Measurements from ENCODE around the gene FOLR2.
A peak's percentile ranks its signal among the peaks of the same experiment; 100 is the strongest.
"Not testable (repeated sequence)": the region's sequence is repeated elsewhere in the genome, so short reads cannot be mapped to it uniquely, and the experiment has no call there.

FOLR2 gene

DNA sequence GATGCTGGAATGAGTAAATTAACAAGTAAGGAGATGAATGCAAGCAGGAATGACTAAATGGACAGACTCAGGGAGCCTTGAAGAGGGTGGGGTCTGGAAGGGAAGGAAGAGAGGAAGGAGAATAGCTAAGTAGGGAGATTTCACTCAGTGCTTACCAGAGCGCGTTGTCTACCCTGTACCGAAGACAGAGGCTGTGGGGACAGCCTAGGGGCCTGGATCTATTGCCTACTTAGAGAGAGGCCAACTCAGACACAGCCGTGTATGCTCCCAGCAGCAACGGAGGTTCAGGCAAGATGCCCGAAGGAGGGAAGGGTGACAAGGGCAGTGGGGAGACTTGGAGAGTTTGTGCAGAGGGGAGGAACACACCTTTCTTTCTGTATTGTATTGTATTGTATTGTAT, at the start of gene FOLR2:
TSS of gene FOLR2 (plus strand) at position 157 of the 400 bp plus-strand sequence. CDS start 1,791 bp downstream, outside the sequence.
- peaks cover 15% of the 10 kb centered on the region; the same call in 1 of the 2 replicates for H3K27me3 ChIP-seq (ENCODE audit: low read depth, low read length)
- no peak within 1 kb of the TSS for H3K9ac ChIP-seq (ENCODE audit: low read length)
- H3K27ac ChIP-seq (ENCODE audit: low read length), result no peak within 1 kb of the TSS
- no peaks in the 10 kb centered on the region for H4K20me1 ChIP-seq (ENCODE audit: insufficient read depth, low read length)
- H2AFZ ChIP-seq (ENCODE audit: low read depth, low read length), result peak within 1 kb of the TSS; percentile 36; the same call in 1 of the 2 replicates
- no peaks in the 10 kb centered on the region for H3K36me3 ChIP-seq (replicated peaks; ENCODE audit: low read depth, low read length)
- TF ChIP-seq EZH2phosphoT487 (IDR thresholded peaks at IDR 0.05; ENCODE audit: low read depth), result no peak
- TF ChIP-seq, protein P1, sequence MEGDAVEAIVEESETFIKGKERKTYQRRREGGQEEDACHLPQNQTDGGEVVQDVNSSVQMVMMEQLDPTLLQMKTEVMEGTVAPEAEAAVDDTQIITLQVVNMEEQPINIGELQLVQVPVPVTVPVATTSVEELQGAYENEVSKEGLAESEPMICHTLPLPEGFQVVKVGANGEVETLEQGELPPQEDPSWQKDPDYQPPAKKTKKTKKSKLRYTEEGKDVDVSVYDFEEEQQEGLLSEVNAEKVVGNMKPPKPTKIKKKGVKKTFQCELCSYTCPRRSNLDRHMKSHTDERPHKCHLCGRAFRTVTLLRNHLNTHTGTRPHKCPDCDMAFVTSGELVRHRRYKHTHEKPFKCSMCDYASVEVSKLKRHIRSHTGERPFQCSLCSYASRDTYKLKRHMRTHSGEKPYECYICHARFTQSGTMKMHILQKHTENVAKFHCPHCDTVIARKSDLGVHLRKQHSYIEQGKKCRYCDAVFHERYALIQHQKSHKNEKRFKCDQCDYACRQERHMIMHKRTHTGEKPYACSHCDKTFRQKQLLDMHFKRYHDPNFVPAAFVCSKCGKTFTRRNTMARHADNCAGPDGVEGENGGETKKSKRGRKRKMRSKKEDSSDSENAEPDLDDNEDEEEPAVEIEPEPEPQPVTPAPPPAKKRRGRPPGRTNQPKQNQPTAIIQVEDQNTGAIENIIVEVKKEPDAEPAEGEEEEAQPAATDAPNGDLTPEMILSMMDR (IDR thresholded peaks at IDR 0.05; ENCODE audit: low read depth, low read length), result no peak
- H3K4me1 ChIP-seq (ENCODE audit: low read length), result peaks cover 26% of the 10 kb centered on the region
- H3K79me2 ChIP-seq (ENCODE audit: low read length), result no peaks in the 10 kb centered on the region
- H3K4me2 ChIP-seq (ENCODE audit: low read length), result peak within 1 kb of the TSS; percentile 56
- no peaks in the 10 kb centered on the region for H3K9me3 ChIP-seq (ENCODE audit: insufficient read depth, low read length)
- no peak within 1 kb of the TSS for H3K4me3 ChIP-seq (ENCODE audit: low read length)

DNA sequence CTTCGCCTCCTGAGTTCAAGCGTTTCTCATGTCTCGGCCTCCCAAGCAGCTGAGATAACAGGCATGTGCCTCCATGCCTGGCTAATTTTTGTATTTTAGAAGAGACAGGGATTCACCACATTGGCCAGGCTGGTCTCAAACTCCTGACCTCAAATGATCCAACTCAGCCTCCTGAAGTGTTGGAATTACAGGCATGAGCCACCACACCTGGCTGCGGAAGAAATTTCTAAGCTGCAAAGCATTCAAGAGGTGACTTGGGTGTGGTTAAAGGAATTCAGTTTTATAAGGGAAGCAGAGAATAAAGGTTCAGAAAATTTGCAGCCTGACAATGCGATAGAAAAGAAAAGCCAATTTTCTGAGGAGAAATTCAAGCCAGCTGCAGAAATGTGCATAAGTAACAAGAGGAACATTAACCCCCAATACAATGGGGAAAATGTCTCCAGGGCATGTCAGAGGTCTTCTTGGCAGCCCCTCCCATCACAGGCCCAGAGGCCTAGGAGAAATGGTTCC, 47.5 kb upstream of the FOLR2 start:
- H3K4me3 ChIP-seq (ENCODE audit: low read length), result not testable (repeated sequence)

DNA sequence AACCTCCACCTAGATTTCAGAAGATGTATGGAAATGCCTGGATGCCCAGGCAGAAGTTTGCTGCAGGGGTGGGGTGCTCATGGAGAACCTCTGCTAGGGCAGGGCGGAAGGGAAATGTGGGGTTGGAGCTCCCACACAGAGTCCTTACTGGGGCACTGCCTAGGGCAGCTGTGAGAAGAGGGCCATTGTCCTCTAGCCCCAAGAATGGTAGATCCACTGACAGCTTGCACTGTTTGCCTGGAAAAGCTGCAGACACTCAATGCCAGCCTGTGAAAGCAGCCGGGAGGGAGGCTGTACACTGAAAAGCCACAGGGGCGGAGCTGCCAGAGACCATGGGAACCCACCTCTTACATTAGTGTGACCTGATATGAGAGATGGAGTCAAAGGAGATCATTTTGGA, 46.8 kb upstream of the FOLR2 start:
- H3K4me1 ChIP-seq (ENCODE audit: low read length); H3K27ac ChIP-seq (ENCODE audit: low read length); H3K9me3 ChIP-seq (ENCODE audit: insufficient read depth, low read length); H4K20me1 ChIP-seq (ENCODE audit: insufficient read depth, low read length); H3K4me2 ChIP-seq (ENCODE audit: low read length); H2AFZ ChIP-seq (ENCODE audit: low read depth, low read length); H3K27me3 ChIP-seq (ENCODE audit: low read depth, low read length); H3K79me2 ChIP-seq (ENCODE audit: low read length); H3K9ac ChIP-seq (ENCODE audit: low read length); H3K36me3 ChIP-seq (replicated peaks; ENCODE audit: low read depth, low read length); H3K4me3 ChIP-seq (ENCODE audit: low read length): not testable (repeated sequence)

More for the DNA sequence above, 47.5 kb upstream of the FOLR2 start:
- H3K4me1 ChIP-seq (ENCODE audit: low read length); H2AFZ ChIP-seq (ENCODE audit: low read depth, low read length); H3K9ac ChIP-seq (ENCODE audit: low read length); H3K27ac ChIP-seq (ENCODE audit: low read length); H3K9me3 ChIP-seq (ENCODE audit: insufficient read depth, low read length); H3K36me3 ChIP-seq (replicated peaks; ENCODE audit: low read depth, low read length); H3K79me2 ChIP-seq (ENCODE audit: low read length); H3K27me3 ChIP-seq (ENCODE audit: low read depth, low read length); H4K20me1 ChIP-seq (ENCODE audit: insufficient read depth, low read length); H3K4me2 ChIP-seq (ENCODE audit: low read length): not testable (repeated sequence)

DNA sequence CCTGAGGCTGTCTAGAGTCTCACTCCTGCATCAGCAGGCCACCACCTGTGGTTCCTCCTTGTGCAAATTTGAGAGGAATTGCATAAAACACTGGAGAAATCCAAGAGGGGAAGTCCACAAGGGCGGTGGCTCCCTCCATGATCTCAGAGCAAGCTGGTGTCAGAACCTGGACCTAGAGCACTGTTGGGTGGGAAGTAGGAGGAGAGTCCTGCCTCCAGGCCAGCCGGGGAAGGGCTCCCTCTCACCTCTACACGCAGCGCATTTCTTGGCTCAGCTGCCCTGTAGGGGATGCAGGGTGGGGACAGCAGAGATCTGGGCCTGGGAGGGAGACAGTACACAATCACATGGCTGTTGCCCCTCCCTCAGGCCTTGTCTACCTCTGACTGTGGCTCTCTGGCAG, 44.6 kb upstream of the FOLR2 start:
- H3K4me2 ChIP-seq (ENCODE audit: low read length); H3K4me3 ChIP-seq (ENCODE audit: low read length); H3K27ac ChIP-seq (ENCODE audit: low read length); H3K36me3 ChIP-seq (replicated peaks; ENCODE audit: low read depth, low read length); H2AFZ ChIP-seq (ENCODE audit: low read depth, low read length); H3K9ac ChIP-seq (ENCODE audit: low read length); H3K27me3 ChIP-seq (ENCODE audit: low read depth, low read length); H3K4me1 ChIP-seq (ENCODE audit: low read length); H4K20me1 ChIP-seq (ENCODE audit: insufficient read depth, low read length); H3K79me2 ChIP-seq (ENCODE audit: low read length); H3K9me3 ChIP-seq (ENCODE audit: insufficient read depth, low read length): not testable (repeated sequence)

DNA sequence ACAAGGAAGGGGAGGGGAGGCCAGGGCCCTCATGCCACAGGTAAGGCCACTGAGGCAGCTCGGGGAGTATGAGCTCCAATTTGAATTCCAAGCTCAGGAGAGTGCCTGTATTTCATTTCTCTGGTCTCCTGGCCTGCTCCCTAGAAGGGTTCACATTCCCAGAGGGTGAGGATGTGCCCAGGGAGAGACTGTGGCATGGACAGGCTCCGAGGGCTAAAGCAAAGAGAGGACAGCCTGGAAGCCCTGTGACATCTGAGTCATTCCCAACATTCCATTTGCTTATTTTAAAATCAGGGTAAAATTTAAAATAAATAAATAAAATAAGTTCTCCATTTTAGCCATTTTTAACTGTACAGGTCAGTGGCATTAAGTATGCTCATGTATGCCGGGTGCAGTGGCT, 43.3 kb upstream of the FOLR2 start:
- Histone ChIP-seq H3K9me3 (ENCODE audit: insufficient read depth, low read length) (no peaks in the 10 kb centered on the region), H2AFZ (ENCODE audit: low read depth, low read length) (no peak overlapping the region), H3K27ac (ENCODE audit: low read length) (no peak overlapping the region), H3K27me3 (ENCODE audit: low read depth, low read length) (no peaks in the 10 kb centered on the region), H4K20me1 (ENCODE audit: insufficient read depth, low read length) (no peaks in the 10 kb centered on the region), H3K36me3 (replicated peaks; ENCODE audit: low read depth, low read length) (no peaks in the 10 kb centered on the region), H3K79me2 (ENCODE audit: low read length) (no peaks in the 10 kb centered on the region), H3K4me1 (ENCODE audit: low read length) (no peaks in the 10 kb centered on the region), H3K4me2 (ENCODE audit: low read length) (no peak overlapping the region), H3K9ac (ENCODE audit: low read length) (no peak overlapping the region), H3K4me3 (ENCODE audit: low read length) (no peak overlapping the region)
- TF ChIP-seq, protein P1 (IDR thresholded peaks at IDR 0.05; ENCODE audit: low read depth, low read length), result no peak
- TF ChIP-seq EZH2phosphoT487 (IDR thresholded peaks at IDR 0.05; ENCODE audit: low read depth), result no peak
